Tibial artery (tissue), 4 donors: ENCODE measurements around the gene GABBR2.

Source experiments
- DNase-seq, 2 donors: peaks; one replicate each; pipeline ENCODE4 v3.0.0-alpha.2; 2019
- H3K27ac ChIP-seq, 2 donors: fragments of 200-600 bp; sonication (generic) in 1 of 2; 1 replicate in 1 of 2; 2 replicates in 1 of 2; pipeline ENCODE4 v1.5.1; 2018 to 2019; ENCODE audit warnings: mild to moderate bottlenecking in 1 of 2
- H3K27me3 ChIP-seq, 2 donors: fragments of 200-600 bp; sonication (generic) in 1 of 2; one replicate each; pipeline versions ENCODE4 v1.5.1 to v1.6.0; 2016 to 2019
- H3K36me3 ChIP-seq, 3 donors: fragments of 200-600 bp; sonication (generic) in 2 of 3; one replicate each; pipeline ENCODE4 v1.5.1; 2016 to 2019; ENCODE audit warnings: mild to moderate bottlenecking in 2 of 3
- H3K4me1 ChIP-seq, 4 donors: fragments of 200-600 bp; sonication (generic) in 2 of 4; 1 replicate in 3 of 4; 2 replicates in 1 of 4; pipeline ENCODE4 v1.5.1; 2016 to 2019
- H3K4me3 ChIP-seq, 2 donors: fragments of 200-600 bp; sonication (generic) in 1 of 2; 1 replicate in 1 of 2; 2 replicates in 1 of 2; pipeline ENCODE4 v1.5.1; 2018 to 2019; ENCODE audit warnings: mild to moderate bottlenecking in 2 of 2
- H3K9me3 ChIP-seq, 3 donors: fragments of 200-600 bp; sonication (generic) in 1 of 3; one replicate each; pipeline ENCODE4 v1.5.1; 2016 to 2019
- intact Hi-C: fragments of 100-400 bp; cut with DNase I; formaldehyde crosslinking; loops from one replicate; pipeline ENCODE4 v1.15.0; 2023; ENCODE audit warnings: low total_unique reads
- TF ChIP-seq, protein P1 (sequence below), 2 experiments: fragments of 200-600 bp in 1 of 2; fragments of 450-650 bp in 1 of 2; IDR thresholded peaks; one replicate each; pipeline ENCODE4 v1.5.1; 2017 to 2019; ENCODE audit warnings: antibody characterized with exemption in 2 of 2, mild to moderate bottlenecking in 1 of 2, moderate library complexity in 1 of 2

Gene GABBR2

DNA sequence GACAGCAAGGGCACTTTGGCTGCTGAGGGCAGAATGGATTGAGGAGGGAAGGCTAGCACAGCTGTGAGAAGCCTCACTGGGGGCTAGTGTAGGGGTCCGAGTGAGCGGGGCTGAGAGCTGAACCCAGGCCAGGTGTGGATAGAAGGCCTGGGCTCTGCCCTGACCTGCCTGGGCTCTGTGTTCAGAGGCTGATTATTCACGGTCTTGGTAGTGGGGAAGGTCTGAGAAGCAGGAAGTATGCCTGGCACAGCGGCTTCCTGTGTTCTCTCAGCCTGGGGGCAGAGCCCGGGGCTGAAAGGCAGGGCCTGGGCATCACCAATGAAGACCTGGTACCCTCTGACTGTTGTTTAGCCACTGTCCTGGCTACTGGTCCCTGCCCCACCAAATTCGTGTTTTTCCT is 316.9 kb downstream of the GABBR2 start:
- DNase-seq, result no peak
- H3K9me3 ChIP-seq, result no peaks in the 10 kb centered on the region
- TF ChIP-seq, protein P1, sequence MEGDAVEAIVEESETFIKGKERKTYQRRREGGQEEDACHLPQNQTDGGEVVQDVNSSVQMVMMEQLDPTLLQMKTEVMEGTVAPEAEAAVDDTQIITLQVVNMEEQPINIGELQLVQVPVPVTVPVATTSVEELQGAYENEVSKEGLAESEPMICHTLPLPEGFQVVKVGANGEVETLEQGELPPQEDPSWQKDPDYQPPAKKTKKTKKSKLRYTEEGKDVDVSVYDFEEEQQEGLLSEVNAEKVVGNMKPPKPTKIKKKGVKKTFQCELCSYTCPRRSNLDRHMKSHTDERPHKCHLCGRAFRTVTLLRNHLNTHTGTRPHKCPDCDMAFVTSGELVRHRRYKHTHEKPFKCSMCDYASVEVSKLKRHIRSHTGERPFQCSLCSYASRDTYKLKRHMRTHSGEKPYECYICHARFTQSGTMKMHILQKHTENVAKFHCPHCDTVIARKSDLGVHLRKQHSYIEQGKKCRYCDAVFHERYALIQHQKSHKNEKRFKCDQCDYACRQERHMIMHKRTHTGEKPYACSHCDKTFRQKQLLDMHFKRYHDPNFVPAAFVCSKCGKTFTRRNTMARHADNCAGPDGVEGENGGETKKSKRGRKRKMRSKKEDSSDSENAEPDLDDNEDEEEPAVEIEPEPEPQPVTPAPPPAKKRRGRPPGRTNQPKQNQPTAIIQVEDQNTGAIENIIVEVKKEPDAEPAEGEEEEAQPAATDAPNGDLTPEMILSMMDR (IDR thresholded peaks at IDR 0.05), result no peak
- no peaks in the 10 kb centered on the region for H3K27me3 ChIP-seq
- no peak overlapping the region for H3K4me3 ChIP-seq
- intact Hi-C loops, result no loop called here
- no peaks in the 10 kb centered on the region for H3K4me1 ChIP-seq
- no peak overlapping the region for H3K27ac ChIP-seq
- H3K36me3 ChIP-seq, result no peaks in the 10 kb centered on the region

DNA sequence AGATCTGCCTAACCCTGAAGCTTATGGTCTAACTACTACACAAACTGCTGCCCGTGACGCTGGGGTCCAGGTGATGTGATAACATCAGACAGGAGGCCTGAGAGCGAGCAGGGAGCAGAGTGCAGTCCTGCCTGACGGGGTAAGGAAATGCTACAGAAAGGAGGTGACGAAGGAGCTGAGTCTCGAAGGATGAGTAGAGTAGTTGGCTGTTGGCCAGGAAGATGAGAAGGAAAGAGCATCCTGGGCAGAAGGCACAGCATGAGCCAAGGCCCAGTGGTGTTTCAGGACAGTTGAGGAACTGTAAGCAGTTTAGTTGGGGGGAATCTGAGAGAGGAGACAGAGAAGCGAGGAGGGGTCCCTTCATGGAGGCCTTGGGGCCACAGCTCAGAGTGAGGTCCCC is 317.3 kb downstream of the GABBR2 start:
- Histone ChIP-seq H3K4me1 (no peaks in the 10 kb centered on the region), H3K36me3 (no peaks in the 10 kb centered on the region), H3K4me3 (no peak overlapping the region), H3K27ac (no peak overlapping the region), H3K27me3 (no peaks in the 10 kb centered on the region), H3K9me3 (no peaks in the 10 kb centered on the region)
- intact Hi-C loops, result no loop called here
- TF ChIP-seq, protein P1 (IDR thresholded peaks at IDR 0.05), result no peak
- no peak for DNase-seq

DNA sequence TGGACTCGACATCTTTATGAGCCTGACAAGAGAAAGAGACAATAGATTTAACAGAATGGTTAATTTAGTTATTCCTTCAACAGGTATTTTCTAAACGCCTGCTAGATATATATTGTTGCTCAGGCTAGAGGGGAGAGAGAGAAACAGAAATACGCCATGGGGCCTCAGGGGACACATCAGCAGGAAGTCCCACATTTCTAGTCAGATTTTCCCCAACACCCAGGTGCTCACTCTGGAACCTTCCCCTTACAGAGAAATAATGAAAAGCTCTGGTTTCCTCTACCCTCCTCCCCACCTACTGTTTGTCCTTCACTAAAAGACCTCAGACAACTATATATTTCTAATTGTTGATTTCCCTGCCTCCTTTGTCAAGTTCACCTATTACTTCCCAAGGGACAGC is 323.0 kb downstream of the GABBR2 start:
- Histone ChIP-seq H3K27me3 (no peaks in the 10 kb centered on the region), H3K9me3 (no peaks in the 10 kb centered on the region), H3K4me1 (no peaks in the 10 kb centered on the region), H3K36me3 (no peaks in the 10 kb centered on the region), H3K27ac (no peak overlapping the region), H3K4me3 (no peak overlapping the region)
- no peak for DNase-seq
- TF ChIP-seq, protein P1 (IDR thresholded peaks at IDR 0.05), result no peak
- intact Hi-C loops, result no loop called here

DNA sequence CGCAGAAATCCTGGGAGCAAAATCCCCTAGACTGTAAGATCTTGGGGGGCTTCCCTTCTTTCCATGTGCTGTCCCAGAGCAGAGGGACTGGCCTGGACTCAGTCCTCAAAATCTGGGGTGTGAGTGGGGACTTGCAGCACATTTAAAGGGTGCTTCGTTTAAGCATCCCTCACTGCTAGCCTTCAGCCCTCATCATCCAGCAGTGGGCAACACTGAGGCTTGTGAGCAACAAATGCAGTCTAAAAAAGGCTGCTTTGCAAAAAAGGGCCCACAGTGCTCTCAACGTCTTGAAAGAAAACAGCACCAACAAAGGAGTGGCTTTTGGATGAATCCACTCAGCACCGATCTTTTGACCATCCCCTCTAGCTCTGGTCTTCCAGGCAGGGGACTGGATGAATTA is 325.0 kb downstream of the GABBR2 start:
- intact Hi-C loops, result no loop called here
- no peak overlapping the region for H3K27ac ChIP-seq
- TF ChIP-seq, protein P1 (IDR thresholded peaks at IDR 0.05), result no peak
- no peak overlapping the region for H3K4me3 ChIP-seq
- H3K36me3 ChIP-seq, result no peaks in the 10 kb centered on the region
- H3K9me3 ChIP-seq, result no peaks in the 10 kb centered on the region
- H3K27me3 ChIP-seq, result no peaks in the 10 kb centered on the region
- H3K4me1 ChIP-seq, result no peaks in the 10 kb centered on the region
- DNase-seq, result no peak

DNA sequence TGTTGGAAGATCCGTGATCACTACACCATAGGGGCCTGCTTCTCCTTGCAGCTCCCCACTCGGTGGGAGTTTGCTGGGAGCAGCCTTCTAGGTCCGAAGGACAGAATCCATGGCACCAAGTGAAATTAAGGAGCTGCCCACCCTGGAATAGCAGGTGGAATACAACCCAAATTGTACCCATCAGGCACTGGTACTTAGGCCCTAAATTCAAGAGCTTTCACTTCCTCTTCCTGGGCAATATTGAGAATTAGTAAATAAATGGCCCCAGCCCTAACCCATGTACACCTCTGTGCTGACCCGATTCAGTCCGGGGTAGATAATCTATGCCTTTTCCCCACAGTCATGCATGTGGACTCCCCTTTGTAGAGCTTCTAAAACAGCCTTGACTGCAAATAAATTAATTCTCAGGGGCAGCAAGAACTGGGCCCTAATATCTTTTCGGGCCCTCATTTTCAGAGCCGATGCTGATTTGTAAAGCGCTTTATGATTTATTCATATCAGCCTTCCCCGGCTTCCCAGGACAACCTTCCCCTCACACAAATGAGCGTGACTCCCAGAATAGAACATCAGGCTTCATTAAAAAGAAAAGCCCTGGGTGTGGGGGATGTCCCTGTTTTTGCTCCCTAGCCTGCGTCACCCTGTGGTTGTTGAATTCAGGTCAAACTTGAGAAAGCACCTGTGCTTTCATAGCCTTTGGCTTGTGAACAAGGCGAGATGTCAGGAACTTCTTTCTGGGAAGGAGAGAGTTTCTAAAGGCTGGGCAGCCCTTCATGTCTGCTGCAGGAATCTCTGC is 327.2 kb downstream of the GABBR2 start:
- Histone ChIP-seq H3K27ac (no peak overlapping the region), H3K27me3 (no peaks in the 10 kb centered on the region), H3K9me3 (no peaks in the 10 kb centered on the region), H3K36me3 (no peaks in the 10 kb centered on the region), H3K4me1 (no peaks in the 10 kb centered on the region), H3K4me3 (no peak overlapping the region)
- no peak for DNase-seq
- TF ChIP-seq, protein P1 (IDR thresholded peaks at IDR 0.05), result no peak
- intact Hi-C loops, result no loop called here
